A204.1 (cell line): Measurements from ENCODE around the gene USP16.

Experiments used
- FAIRE-seq: peaks from 2 replicates; lab custom pipeline; 2012; peaks lifted over from hg19 to GRCh38; lab: Jason Lieb, UNC

USP16 gene

GRCh38 chr21:29084372-29084771, 59.9 kb downstream of the USP16 start:
- no peak for FAIRE-seq

DNA sequence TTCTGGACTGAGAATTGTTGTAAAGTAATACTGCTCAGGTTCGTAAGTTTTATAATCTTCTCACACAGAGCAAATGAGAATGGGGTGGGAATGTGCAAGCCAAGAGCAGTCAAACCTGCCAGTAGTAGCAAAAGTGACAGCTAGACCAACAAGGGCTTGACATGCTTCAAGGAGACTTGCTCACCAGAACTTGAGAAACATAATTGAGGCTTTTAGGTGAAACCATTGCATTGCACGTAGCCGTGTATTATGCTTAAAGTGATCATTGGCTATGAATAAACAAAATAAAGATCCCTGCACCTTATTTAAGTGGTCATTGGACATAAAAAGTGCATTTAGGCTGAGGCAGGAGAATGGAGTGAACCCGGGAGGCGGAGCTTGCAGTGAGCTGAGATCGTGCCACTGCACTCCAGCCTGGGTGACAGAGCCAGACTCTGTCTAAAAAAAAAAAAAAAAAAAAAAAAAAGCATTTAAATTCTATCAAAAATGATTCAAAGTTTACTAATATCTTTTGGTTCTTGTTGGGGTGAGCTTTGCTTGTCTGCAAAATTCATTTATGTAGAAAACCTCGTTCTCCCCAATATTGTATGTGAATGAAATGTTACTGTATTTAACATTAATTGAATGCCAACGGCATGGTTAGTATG, 60.8 kb downstream of the USP16 start:
- no peak for FAIRE-seq

DNA sequence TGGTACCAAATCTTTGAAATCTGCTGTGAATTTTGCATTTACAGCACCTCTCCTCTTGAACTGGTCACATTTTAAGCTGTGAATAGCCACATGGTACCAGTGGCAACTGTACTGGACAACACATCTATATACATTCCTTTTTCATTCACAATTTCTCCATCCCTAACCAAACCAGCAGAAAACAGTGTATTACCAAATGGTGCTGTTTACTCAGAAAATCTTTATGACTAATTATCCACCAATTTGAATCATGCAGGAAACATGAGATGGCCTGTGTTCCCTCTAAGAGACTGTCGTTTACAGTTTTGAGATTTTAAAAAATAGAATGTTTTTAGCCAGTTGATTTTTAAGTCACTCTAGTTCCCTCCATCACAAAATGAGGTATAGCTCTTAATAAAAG, 66.6 kb downstream of the USP16 start:
- FAIRE-seq, result no peak

- no peak for FAIRE-seq
Measured at GRCh38 chr21:29092102-29092959, 67.9 kb downstream of the USP16 start.

- no peak for FAIRE-seq
Measured at GRCh38 chr21:29096218-29097015, 71.9 kb downstream of the USP16 start.

DNA sequence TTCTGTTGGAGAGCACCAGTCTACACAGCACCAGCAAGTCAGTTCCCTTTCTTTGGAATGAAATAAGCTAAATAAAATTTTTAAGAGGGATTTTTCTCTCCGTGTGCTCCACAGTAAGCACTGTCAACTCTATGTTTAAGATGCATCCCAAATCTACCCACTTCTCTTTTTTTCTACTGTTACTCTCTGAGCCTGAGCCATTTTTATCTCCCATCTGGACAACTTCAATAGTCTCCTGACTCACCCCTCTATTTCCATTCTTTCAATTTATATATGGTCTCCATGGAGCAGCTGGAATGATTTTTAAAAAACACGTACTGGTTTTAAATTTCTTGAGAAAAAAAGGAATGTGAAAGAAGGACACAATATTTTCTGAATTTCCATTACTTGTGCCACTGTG, 73.7 kb downstream of the USP16 start:
- FAIRE-seq, result no peak

GRCh38 chr21:29102791-29103257, 78.4 kb downstream of the USP16 start:
- no peak for FAIRE-seq
